Stimulated activated CD4-positive, alpha-beta T cell treated with anti-CD3 and anti-CD28 coated beads, Interleukin-4, amount 100 ng/mL, for 24 hours (primary cell): ENCODE measurements around the gene TMEM150C.

Source experiments
- DNase-seq: peaks from one replicate; pipeline ENCODE4 v3.0.0-alpha.2; 2020

TMEM150C gene

DNA sequence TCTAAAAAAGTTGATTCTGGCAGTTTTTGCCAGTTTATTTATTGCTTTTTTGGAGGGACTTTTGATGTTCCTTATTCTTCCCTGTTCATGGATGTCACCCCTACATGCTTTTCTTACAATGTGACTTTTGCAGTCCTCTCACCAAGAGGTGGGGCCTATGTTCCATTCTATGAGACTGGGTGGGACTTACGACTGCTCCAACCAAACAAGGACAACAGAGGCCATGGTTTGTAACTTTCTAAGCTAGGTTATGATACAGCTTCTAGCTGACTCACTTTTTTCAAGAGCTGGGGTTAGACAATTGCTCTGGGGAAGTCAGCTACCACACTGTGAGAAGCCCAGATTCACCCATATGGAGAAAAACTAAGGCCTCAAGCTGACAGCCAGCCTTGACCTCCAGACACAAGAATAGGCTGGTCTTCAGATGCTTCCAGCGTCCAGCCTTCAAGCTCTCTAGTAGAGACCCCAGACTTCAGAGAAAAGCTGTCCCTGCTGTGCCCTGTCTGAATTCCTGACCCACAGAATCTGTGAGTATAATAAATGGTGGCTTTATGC is 91.9 kb downstream of the TMEM150C start:
- no peak for DNase-seq

DNA sequence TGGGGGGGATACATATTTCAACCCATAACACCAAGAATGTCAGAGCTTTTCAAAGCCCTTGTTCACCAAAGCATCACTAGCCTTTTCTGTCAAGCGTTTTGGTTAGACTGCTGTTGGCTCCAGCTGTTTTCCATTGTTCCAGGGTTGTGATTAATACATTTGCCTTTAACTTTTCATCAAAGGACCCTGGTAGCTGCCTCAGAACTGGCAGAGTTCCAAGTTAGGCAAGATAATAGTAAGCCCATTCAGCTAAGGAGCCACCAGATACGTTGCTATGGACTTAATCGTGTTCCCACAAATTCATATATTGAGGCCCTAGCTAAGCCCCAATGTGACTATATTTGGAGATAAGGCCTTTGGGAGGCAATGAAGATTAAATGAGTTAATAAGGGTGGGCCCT is 94.3 kb downstream of the TMEM150C start:
- DNase-seq = no peak

DNA sequence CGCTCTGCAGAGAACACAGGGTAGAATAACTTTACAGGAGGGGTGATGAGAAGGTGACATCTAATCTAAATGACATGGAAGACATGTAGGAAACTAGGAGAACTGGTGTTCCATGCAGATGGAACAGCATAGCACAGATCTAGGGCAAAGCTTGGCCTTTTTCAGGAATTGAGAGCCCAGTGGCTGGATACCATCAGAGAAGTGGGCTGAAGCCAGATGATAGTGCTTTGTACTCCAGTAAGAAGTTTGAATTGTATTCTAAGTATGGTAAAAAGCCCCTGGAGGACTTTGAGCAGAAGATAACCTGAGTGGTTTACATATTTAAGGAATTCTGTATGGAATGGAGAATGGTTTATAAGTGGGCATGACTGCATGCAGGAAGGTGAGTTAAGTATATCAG is 98.6 kb downstream of the TMEM150C start:
- DNase-seq = no peak

DNA sequence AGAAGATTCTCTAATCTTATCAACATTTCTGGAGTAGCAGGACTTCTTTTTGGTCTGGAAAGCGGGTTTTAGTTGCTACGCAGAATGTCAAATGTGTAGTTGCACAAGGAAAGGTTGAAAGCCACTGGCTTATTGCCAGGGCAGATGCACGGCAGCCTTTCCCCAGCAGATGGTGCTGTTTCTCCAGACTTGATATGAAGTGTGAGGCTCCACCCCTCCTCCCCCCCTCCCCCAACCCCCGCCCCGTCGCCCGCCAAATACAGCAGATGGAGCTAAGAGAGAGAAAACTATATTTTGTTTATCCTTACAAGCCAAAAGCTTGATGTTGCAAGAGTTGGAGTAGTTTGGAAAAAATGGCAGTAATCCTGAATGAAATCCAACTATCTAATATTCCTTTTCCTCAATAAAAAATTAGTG is 99.4 kb downstream of the TMEM150C start:
- DNase-seq = peak; percentile 87

DNA sequence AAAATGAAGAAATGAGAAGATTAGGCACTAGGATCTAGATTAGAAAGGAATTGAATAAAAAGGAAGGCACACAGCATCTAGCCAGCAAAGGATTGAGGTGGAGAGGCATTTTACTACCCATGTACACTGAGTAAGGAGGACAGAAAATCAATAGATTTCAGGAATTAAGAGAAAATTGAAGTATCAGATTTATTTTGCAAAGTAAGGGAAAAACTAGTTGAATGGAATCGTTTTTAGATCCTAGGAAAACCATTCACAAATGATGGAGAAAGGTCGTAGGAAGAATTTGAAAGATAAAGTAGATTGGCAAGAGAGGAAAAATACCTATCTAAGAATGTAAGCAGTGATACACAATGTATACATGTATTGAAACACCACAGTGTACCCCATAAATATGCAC is 100.1 kb downstream of the TMEM150C start:
- no peak for DNase-seq

DNA sequence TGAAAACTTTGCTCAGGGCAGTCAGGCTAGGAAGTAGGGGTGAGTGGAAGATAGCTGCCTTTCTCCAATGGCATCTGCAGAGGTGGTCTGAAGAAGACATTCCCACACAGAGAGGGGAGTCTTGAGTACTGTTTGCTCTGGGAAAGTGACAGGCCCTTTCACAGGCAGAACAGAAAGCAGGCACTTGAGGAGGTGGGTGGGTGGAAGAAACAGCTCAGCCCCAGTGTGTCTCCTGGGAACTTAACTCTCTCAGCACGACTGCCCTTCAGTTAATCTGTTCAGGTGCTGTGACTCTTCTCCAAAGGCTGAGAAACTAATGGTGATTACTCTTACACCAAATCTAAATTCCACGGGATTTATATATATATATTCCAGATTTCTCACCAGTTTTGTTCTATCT is 103.1 kb downstream of the TMEM150C start:
- DNase-seq = no peak

GRCh38 chr4:82457266-82457665 is 104.5 kb downstream of the TMEM150C start:
- DNase-seq = no peak

DNA sequence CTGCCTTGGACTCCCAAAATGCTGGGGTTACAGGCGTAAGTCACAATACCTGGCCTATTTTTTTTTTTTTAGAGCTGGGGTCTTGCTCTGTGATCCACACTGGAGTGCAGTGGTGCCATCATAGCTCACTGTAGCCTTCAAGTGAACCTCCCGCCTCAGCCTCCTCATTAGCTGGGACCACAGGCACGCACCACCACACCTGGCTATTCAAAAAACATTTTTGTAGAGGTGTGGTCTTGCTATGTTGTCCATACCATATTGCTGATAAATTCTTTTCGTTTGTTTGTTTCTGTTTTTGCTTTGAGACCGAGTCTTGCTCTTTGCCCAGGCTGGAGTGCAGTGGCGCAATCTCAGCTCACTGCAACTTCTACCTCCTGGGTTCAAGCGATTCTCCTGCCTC is 109.8 kb downstream of the TMEM150C start:
- no peak for DNase-seq

DNA sequence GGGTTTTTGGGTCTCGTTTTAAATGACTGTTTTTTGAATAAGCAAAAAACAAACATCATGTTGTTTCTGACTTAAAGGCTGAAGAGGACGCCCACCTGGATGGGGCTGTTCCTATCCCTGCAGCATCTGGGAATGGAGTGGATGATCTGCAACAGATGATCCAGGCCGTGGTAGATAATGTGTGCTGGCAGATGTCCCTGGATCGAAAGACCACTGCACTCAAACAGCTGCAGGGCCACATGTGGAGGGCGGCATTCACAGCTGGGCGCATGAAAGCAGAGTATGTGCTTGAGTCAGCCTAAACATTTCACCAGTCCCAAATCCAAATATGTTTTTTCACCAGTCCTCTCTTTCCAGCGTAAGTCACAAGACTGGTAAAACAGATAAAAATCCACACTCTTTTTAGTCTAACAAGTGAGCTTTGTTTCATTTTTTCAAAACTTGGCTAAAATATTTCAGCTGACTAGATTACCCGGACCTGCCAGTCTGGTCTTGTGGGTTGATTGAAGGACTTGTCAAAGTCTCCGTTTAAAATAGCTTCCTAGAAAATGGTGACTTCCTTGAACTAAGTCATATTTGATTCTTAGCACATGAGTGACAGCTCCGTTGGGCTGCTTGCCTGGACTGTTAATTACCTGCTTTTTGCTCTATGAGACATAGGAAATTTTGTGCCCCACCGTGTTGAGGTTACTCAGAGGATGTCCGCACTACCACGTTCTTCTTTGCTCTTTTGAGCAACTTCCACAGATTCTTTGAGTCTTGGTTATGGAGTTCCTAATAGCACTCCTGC is 110.6 kb downstream of the TMEM150C start:
- DNase-seq = no peak

- no peak for DNase-seq
Measured at GRCh38 chr4:82447886-82448285, 113.9 kb downstream of the TMEM150C start.

DNA sequence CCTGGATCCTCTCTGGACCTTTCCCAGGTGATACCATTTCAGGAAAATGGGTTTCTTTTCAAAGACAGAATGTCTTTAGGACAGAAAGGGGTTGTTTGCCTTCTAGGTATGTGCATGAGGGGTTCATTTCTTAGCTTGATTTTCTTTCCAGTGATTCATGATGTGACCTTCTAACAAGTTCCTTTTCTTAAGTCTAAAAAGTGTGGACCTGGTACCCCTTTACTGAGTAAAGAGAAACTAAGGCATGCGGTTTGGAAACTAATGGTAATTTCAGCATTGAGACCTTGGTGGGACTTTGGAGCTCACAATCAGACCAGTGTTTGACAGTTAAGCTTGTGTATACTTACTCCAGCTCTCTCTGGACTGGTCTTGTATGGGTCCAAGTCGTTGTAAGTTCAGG is 122.7 kb downstream of the TMEM150C start:
- no peak for DNase-seq

GRCh38 chr4:82437285-82438005 is 124.3 kb downstream of the TMEM150C start:
- DNase-seq = no peak

DNA sequence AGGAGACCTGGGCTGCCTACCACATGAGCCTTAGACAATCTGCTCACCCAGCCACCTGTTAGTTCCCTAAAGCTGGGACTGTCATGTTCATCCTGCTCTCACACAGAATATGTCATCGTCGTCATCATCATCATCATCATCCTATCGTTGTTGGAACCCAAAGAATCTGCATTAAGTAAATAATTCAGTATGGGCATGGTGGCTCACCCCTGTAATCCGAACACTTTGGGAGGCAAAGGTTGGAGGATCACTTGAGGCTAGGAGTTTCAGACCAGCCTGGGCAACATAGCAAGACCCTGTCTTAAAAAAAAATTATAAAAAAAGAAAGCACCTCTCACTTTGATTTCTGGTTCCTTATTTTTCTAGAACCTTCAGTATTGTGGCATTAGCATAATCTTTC is 125.0 kb downstream of the TMEM150C start:
- no peak for DNase-seq

- DNase-seq = no peak
Measured at GRCh38 chr4:82436130-82436529, 125.7 kb downstream of the TMEM150C start.

DNA sequence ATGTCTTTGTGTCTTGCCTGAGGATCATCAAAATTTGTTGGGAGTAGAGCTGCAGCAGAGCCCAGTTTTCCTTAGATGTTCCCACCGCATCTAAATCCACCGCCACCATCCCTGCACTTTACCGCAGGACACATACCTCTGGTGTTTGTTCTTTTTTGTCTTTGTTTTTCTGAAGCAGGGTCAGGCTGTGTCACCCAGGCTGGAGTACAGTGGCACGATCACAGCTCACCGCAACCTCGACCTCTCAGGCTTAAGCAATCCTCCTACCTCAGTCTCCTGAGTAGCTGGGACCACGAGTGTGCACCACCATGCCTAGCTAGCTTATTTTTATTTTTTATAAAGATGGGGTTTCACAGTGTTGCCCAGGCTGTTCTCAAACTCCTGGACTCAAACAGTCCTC is 126.8 kb downstream of the TMEM150C start:
- no peak for DNase-seq

DNA sequence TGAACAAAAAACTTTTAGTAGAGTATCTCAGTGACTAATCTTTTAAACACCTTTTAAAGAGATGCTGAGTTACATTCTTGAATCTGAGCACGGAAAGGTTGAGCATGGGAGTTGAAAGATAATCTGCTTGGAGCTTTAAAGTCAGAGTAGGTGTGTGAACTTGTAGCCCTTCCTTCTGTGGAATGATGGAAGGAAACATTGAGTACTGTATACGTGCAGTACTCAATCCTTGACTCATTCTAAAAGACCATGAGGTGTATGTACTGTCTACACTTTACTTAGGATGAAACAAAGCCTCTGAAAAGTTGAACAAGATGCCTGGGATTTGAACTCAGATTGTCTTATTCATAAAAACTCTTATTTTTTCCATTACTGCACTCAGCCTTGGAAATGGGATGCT is 128.0 kb downstream of the TMEM150C start:
- DNase-seq = no peak
